ENCODE results near the gene PPP2R3A. TPM values are rescaled to one million over a fixed set of nuclear protein-coding genes. Genes with fewer than 3 reads are reported as not detected.

PPP2R3A gene
- total RNA-seq, 1 donor from 2014 or later = 9.0 TPM

GRCh38 chr3:136196401-136197158, 231.1 kb downstream of the PPP2R3A start:
- intact Hi-C loops (cut with DNase I) = no loop called here

GRCh38 chr3:136197159-136197793, 231.7 kb downstream of the PPP2R3A start:
- TF ChIP-seq CTCF (IDR thresholded peaks at IDR 0.05) = no peak
- H3K36me3 ChIP-seq = no peaks in the 10 kb centered on the region
- ATAC-seq (no peak), DNase-seq (no peak)
- H3K27ac ChIP-seq = peak overlapping the region; percentile 100
- no peaks in the 10 kb centered on the region for H3K27me3 ChIP-seq (ENCODE audit: low read depth)
- intact Hi-C loops (cut with DNase I) = no loop called here
- peak overlapping the region; percentile 84 for H3K4me3 ChIP-seq
- H3K9me3 ChIP-seq = no peaks in the 10 kb centered on the region
- peaks cover 22% of the 10 kb centered on the region for H3K4me1 ChIP-seq

More at GRCh38 chr3:136196401-136197158, 231.1 kb downstream of the PPP2R3A start:
- H3K9me3 ChIP-seq = no peaks in the 10 kb centered on the region
- no peaks in the 10 kb centered on the region for H3K36me3 ChIP-seq
- ATAC-seq (peak; percentile 92 to 95), DNase-seq (peak; percentile 99)
- H3K4me3 ChIP-seq = peak overlapping the region; percentile 84
- no peaks in the 10 kb centered on the region for H3K27me3 ChIP-seq (ENCODE audit: low read depth)
- H3K27ac ChIP-seq = peak overlapping the region; percentile 100
- TF ChIP-seq CTCF (IDR thresholded peaks at IDR 0.05) = no peak
- peaks cover 29% of the 10 kb centered on the region for H3K4me1 ChIP-seq

Other genes starting within 250 kb of the PPP2R3A start
- gene MSL2, start 230.6 kb downstream of the PPP2R3A start, total RNA-seq = 36.9 TPM